ENCODE data around the gene POLG.

Gene POLG

GRCh38 chr15:89374086-89374981 is 39.7 kb upstream of the POLG start:
- H2AFZ ChIP-seq (ENCODE audit: low read depth, low read length), result no peak overlapping the region
- H3K79me2 ChIP-seq (ENCODE audit: insufficient read depth, low read length), result no peaks in the 10 kb centered on the region
- no peak overlapping the region for H3K4me3 ChIP-seq (ENCODE audit: low read depth in 1 of 2, low read length in 2 of 2)
- no peak for TF ChIP-seq EZH2 (IDR thresholded peaks at IDR 0.05; ENCODE audit: borderline replicate concordance, low read depth, low read length, severe bottlenecking)
- TF ChIP-seq CTCF (IDR thresholded peaks at IDR 0.05; ENCODE audit: borderline replicate concordance, extremely low read depth, low read length, poor library complexity, severe bottlenecking), result no peak
- no peaks in the 10 kb centered on the region for H3K4me1 ChIP-seq (ENCODE audit: insufficient read depth, low read length)
- no peaks in the 10 kb centered on the region for H4K20me1 ChIP-seq (ENCODE audit: insufficient read depth, low read length)
- H3K9ac ChIP-seq (ENCODE audit: low read depth, low read length), result no peak overlapping the region
- H3K9me3 ChIP-seq (ENCODE audit: insufficient read depth, low read length, severe bottlenecking), result no peaks in the 10 kb centered on the region
- peaks cover 3% of the 10 kb centered on the region for H3K27me3 ChIP-seq (ENCODE audit: insufficient read depth, low read length, poor library complexity)
- H3K27ac ChIP-seq (ENCODE audit: low read length), result no peak overlapping the region
- no peak for ATAC-seq (ENCODE audit: insufficient read depth, low read depth)
- no peak for DNase-seq
- no peak overlapping the region for H3K4me2 ChIP-seq (ENCODE audit: insufficient read depth, low read length)
- H3K36me3 ChIP-seq (ENCODE audit: insufficient read depth, low read length), result no peaks in the 10 kb centered on the region

GRCh38 chr15:89372069-89372935 is 37.7 kb upstream of the POLG start:
- Histone ChIP-seq H3K4me1 (ENCODE audit: insufficient read depth, low read length) (no peaks in the 10 kb centered on the region), H3K79me2 (ENCODE audit: insufficient read depth, low read length) (no peaks in the 10 kb centered on the region), H3K4me3 (ENCODE audit: low read depth in 1 of 2, low read length in 2 of 2) (no peak overlapping the region), H3K36me3 (ENCODE audit: insufficient read depth, low read length) (no peaks in the 10 kb centered on the region), H3K9me3 (ENCODE audit: insufficient read depth, low read length, severe bottlenecking) (no peaks in the 10 kb centered on the region), H3K27ac (ENCODE audit: low read length) (no peak overlapping the region), H3K27me3 (ENCODE audit: insufficient read depth, low read length, poor library complexity) (peaks cover 7% of the 10 kb centered on the region), H2AFZ (ENCODE audit: low read depth, low read length) (no peak overlapping the region), H3K4me2 (ENCODE audit: insufficient read depth, low read length) (no peak overlapping the region), H3K9ac (ENCODE audit: low read depth, low read length) (no peak overlapping the region), H4K20me1 (ENCODE audit: insufficient read depth, low read length) (no peaks in the 10 kb centered on the region)
- TF ChIP-seq EZH2 (IDR thresholded peaks at IDR 0.05; ENCODE audit: borderline replicate concordance, low read depth, low read length, severe bottlenecking), result no peak
- TF ChIP-seq CTCF (IDR thresholded peaks at IDR 0.05; ENCODE audit: borderline replicate concordance, extremely low read depth, low read length, poor library complexity, severe bottlenecking), result no peak
- no peak for DNase-seq
- ATAC-seq (ENCODE audit: insufficient read depth, low read depth), result no peak

- Histone ChIP-seq H3K9me3 (ENCODE audit: insufficient read depth, low read length, severe bottlenecking) (no peaks in the 10 kb centered on the region), H3K27ac (ENCODE audit: low read length) (no peak overlapping the region), H3K4me3 (ENCODE audit: low read depth in 1 of 2, low read length in 2 of 2) (no peak overlapping the region), H3K79me2 (ENCODE audit: insufficient read depth, low read length) (no peaks in the 10 kb centered on the region), H3K4me2 (ENCODE audit: insufficient read depth, low read length) (no peak overlapping the region), H3K4me1 (ENCODE audit: insufficient read depth, low read length) (no peaks in the 10 kb centered on the region), H3K27me3 (ENCODE audit: insufficient read depth, low read length, poor library complexity) (peaks cover 12% of the 10 kb centered on the region), H4K20me1 (ENCODE audit: insufficient read depth, low read length) (peaks cover 3% of the 10 kb centered on the region; the same call in 1 of the 2 replicates), H2AFZ (ENCODE audit: low read depth, low read length) (no peak overlapping the region), H3K9ac (ENCODE audit: low read depth, low read length) (no peak overlapping the region), H3K36me3 (ENCODE audit: insufficient read depth, low read length) (no peaks in the 10 kb centered on the region)
- DNase-seq, result no peak
- no peak for ATAC-seq (ENCODE audit: insufficient read depth, low read depth)
- TF ChIP-seq EZH2 (IDR thresholded peaks at IDR 0.05; ENCODE audit: borderline replicate concordance, low read depth, low read length, severe bottlenecking) (no peak), CTCF (IDR thresholded peaks at IDR 0.05; ENCODE audit: borderline replicate concordance, extremely low read depth, low read length, poor library complexity, severe bottlenecking) (no peak)
Measured at GRCh38 chr15:89371228-89372044, 36.8 kb upstream of the POLG start.
